NCI-H1417 treated with DMSO at 0.1 percent for 48 hours (cell line): ENCODE measurements around the gene NHLRC1.

Experiments
- DNase-seq: peaks from one replicate; lab custom pipeline; 2025; lab: John Stamatoyannopoulos, UW

NHLRC1 gene

DNA sequence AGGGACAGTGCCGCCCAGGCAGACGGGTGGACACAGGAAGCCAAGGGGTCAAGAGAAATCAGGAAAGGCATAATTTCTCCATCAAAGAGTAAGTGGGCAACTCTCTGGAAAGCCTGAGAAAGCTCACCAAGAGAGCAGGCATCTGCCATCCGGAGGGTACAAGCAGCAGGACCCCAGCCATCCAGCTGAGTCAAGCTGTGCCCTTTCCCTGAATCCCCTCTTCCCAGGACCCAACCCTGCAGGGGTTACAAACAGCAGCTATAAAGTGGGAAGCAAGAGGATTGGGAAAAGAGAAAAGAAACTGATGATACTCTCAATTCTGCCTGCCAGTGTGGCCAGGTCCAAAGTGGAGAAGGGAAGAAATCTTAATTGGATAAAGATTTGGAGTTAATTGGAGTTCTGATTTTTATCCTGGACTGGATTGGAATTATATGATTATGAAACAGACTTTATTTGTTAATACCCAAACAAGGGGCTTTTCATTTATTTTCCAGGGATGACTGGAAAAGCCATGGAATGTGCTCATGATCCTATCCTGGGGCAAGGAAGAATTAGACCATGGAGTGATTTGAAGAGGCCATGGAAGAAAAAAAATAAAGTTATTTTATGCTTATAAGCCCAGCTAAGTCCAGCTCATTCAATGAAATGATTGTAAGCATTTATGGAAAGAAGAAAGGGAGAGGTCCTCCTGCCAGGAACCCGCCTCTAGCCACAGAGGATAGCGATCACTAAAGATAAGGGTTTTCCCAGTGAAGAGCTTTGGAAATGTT is 34.9 kb downstream of the NHLRC1 start:
- DNase-seq = no peak

- no peak for DNase-seq
Observed at GRCh38 chr6:18081025-18081668, 41.3 kb downstream of the NHLRC1 start.

DNA sequence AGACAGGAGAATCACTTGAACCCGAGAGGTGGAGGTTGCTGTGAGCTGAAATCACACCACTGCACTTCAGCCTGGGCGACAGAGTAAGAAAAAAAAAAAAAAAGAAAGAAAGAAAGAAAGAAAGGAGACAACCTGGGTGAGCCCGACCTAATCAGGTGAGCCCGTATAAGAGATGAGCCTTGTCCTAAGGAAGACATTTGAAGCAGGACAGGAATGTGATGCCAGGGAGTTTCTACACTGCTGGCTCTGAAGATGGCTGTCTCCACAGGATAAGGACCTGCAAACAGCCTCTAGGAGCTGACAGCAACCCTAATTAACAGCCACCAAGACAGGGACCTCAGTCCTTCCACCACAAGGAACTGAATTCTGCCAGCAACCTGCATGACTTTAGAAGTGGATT is 41.9 kb downstream of the NHLRC1 start:
- DNase-seq = no peak

DNA sequence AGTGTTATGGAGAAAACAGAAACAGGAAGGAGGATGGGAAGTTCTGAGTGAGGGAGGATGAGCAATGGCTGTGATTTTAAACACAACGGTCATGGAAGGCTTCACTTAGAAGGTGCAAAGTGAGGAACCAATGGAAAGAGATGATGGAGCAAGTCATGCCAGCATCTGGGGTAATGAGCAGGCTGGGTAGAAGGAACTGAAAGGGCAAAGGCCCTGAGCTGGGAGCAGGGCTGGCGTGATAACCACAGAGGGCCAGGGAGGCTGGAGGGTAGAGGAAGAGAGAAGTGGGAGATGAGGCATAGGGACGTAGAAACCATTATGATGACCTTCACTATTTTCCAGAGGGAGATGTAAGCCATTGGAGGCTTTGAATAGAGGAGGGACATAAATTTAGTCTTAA is 43.6 kb downstream of the NHLRC1 start:
- no peak for DNase-seq

DNA sequence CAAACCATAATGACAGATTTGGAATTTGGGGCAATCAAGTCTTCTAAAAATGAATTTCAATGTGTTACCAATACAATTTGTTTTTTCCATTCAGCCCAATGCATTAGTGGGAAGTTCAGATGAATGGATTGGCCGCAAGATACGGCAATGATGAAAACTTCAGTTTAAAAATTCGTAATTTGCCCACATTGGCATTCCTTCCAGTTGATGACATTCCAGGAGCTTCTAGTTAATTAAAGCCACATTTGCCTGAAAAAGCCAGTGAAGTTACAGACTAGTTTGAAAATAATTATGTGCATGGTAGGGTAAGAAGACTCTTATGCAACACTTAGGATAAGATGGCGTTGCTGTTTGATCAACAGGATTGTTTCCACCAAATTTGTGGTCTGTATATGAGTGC is 46.2 kb downstream of the NHLRC1 start:
- no peak for DNase-seq

DNA sequence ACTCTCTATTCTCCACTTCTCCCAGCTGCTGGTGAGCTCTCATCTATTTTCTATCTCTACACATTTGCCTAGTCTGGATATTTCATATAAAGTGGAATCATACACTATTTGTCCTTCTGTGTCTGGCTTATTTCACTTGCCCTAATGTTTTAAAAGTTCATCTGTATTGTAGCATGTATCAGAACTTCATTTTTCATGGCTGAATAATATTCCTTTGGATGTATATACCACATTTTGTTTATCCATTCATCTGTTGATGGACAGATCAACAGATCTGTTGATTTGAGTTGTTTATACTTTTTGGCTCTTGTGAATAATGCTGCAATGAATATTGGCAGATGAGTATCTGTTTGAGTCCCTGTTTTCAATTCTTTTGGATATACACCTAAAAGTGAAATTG is 49.6 kb downstream of the NHLRC1 start:
- DNase-seq = no peak

- DNase-seq = no peak
Observed at GRCh38 chr6:18070486-18070885, 52.0 kb downstream of the NHLRC1 start.
